Trophoblast cell (in vitro differentiated cells and primary cell): ENCODE data around the gene POLH.
"Not testable (repeated sequence)": the region's sequence is repeated elsewhere in the genome, so short reads cannot be mapped to it uniquely, and the experiment has no call there.

ENCODE experiments used
- DNase-seq, 2 donors: peaks; one replicate each; pipeline ENCODE4 v3.0.0-alpha.2; 2016
- H2AFZ ChIP-seq: 2 replicates; pipeline ENCODE4 v1.6.1; 2013; ENCODE audit warnings: low read length, moderate library complexity, mild to moderate bottlenecking; ENCODE audit not compliant: insufficient read depth, poor library complexity
- H2AK5ac ChIP-seq: 2 replicates; pipeline ENCODE4 v1.6.1; 2013; ENCODE audit warnings: mild to moderate bottlenecking, low read length
- H2BK120ac ChIP-seq: 2 replicates; pipeline ENCODE4 v1.6.1; 2013; ENCODE audit warnings: low read length, mild to moderate bottlenecking, moderate library complexity; ENCODE audit not compliant: insufficient read depth, poor library complexity
- H2BK12ac ChIP-seq: 2 replicates; pipeline ENCODE4 v1.6.1; 2013; ENCODE audit warnings: mild to moderate bottlenecking, low read length, moderate library complexity
- H2BK5ac ChIP-seq: 2 replicates; pipeline ENCODE4 v1.6.1; 2013; ENCODE audit warnings: low read length, low read depth, moderate library complexity, mild to moderate bottlenecking; ENCODE audit not compliant: poor library complexity
- H3K14ac ChIP-seq: 2 replicates; pipeline ENCODE4 v1.6.1; 2013; ENCODE audit warnings: mild to moderate bottlenecking, low read length
- H3K18ac ChIP-seq: 2 replicates; pipeline ENCODE4 v1.6.1; 2013; ENCODE audit warnings: mild to moderate bottlenecking, low read length
- H3K23ac ChIP-seq: 2 replicates; pipeline ENCODE4 v1.6.1; 2013; ENCODE audit warnings: low read length
- H3K27ac ChIP-seq: 2 replicates; pipeline ENCODE4 v1.5.1; 2013; ENCODE audit warnings: low read depth, mild to moderate bottlenecking, inconsistent platforms, low read length, moderate library complexity
- H3K27me3 ChIP-seq: 2 replicates; pipeline ENCODE4 v1.6.1; 2013; ENCODE audit warnings: inconsistent platforms, mild to moderate bottlenecking, low read length, moderate library complexity; ENCODE audit not compliant: insufficient read depth
- H3K36me3 ChIP-seq, 2 experiments: 1 replicate in 1 of 2; 2 replicates in 1 of 2; pipeline ENCODE4 v1.6.1; 2013; ENCODE audit warnings: low read length in 2 of 2, mild to moderate bottlenecking in 2 of 2, moderate library complexity in 1 of 2; ENCODE audit not compliant: insufficient read depth in 2 of 2, control insufficient read depth in 1 of 2
- H3K4ac ChIP-seq: 2 replicates; pipeline ENCODE4 v1.6.1; 2013; ENCODE audit warnings: low read depth, mild to moderate bottlenecking, low read length, moderate library complexity
- H3K4me1 ChIP-seq, 2 experiments: 1 replicate in 1 of 2; 2 replicates in 1 of 2; pipeline ENCODE4 v1.6.1; 2013; ENCODE audit warnings: low read length in 2 of 2, mild to moderate bottlenecking in 2 of 2, moderate library complexity in 1 of 2; ENCODE audit not compliant: insufficient read depth in 2 of 2, control insufficient read depth in 1 of 2
- H3K4me2 ChIP-seq: 2 replicates; pipeline ENCODE4 v1.6.1; 2013; ENCODE audit warnings: inconsistent platforms, mild to moderate bottlenecking, low read length, moderate library complexity
- H3K4me3 ChIP-seq: 2 replicates; pipeline ENCODE4 v1.5.1; 2013; ENCODE audit warnings: mild to moderate bottlenecking, low read depth, low read length, inconsistent platforms
- H3K79me1 ChIP-seq: one replicate; pipeline ENCODE4 v1.6.1; 2013; ENCODE audit warnings: low read length
- H3K79me2 ChIP-seq: 2 replicates; pipeline ENCODE4 v1.6.1; 2013; ENCODE audit warnings: low read length, mild to moderate bottlenecking; ENCODE audit not compliant: control insufficient read depth, insufficient read depth, poor library complexity
- H3K9ac ChIP-seq: 2 replicates; pipeline ENCODE4 v1.6.1; 2013; ENCODE audit warnings: mild to moderate bottlenecking, low read length
- H3K9me3 ChIP-seq: 2 replicates; pipeline ENCODE4 v1.6.1; 2013; ENCODE audit warnings: low read depth, mild to moderate bottlenecking, control low read depth, inconsistent platforms, low read length; ENCODE audit not compliant: insufficient read depth
- H4K12ac ChIP-seq: 2 replicates; pipeline ENCODE4 v1.6.1; 2013; ENCODE audit warnings: low read depth, mild to moderate bottlenecking, low read length, moderate library complexity
- H4K8ac ChIP-seq: 2 replicates; pipeline ENCODE4 v1.6.1; 2013; ENCODE audit warnings: low read depth, mild to moderate bottlenecking, low read length, moderate library complexity
- H4K91ac ChIP-seq: one replicate; pipeline ENCODE4 v1.6.1; 2013; ENCODE audit warnings: low read depth, mild to moderate bottlenecking, low read length, moderate library complexity
- WGBS: extraction: QIAGEN DNeasy Blood & Tissue Kit; methylation state at CpG from one replicate; pipeline ENCODE4 v1.1.7; 2013; ENCODE audit warnings: missing lambda C conversion rate; ENCODE audit not compliant: insufficient read length, insufficient coverage; ENCODE audit errors: extremely low coverage; 5-methylcytosine and 5-hydroxymethylcytosine counted together

POLH gene

GRCh38 chr6:43647613-43648012 lies 71.6 kb downstream of the POLH start:
- Histone ChIP-seq H3K27ac (no peak overlapping the region), H2AK5ac (no peak overlapping the region), H4K12ac (no peak overlapping the region), H3K36me3 (no peaks in the 10 kb centered on the region), H2BK120ac (no peak overlapping the region), H3K23ac (no peak overlapping the region), H4K8ac (no peak overlapping the region), H2BK12ac (no peak overlapping the region), H3K4me2 (no peak overlapping the region), H3K79me2 (no peaks in the 10 kb centered on the region), H3K9ac (no peak overlapping the region), H3K4me1 (peaks cover 4 to 5% of the 10 kb centered on the region in 2 experiments), H3K4ac (no peak overlapping the region), H3K27me3 (no peaks in the 10 kb centered on the region), H3K79me1 (no peaks in the 10 kb centered on the region), H3K4me3 (no peak overlapping the region), H2AFZ (no peak overlapping the region), H3K14ac (no peak overlapping the region), H2BK5ac (no peak overlapping the region), H3K18ac (no peak overlapping the region), H3K9me3 (no peaks in the 10 kb centered on the region), H4K91ac (no peak overlapping the region)
- DNase-seq = no peak
- WGBS = no CpG with 5 or more reads among the region's 3 CpGs

- Histone ChIP-seq H2BK5ac (no peak overlapping the region), H2AFZ (no peak overlapping the region), H3K9me3 (no peaks in the 10 kb centered on the region), H3K9ac (no peak overlapping the region), H2BK12ac (no peak overlapping the region), H3K27ac (no peak overlapping the region), H3K79me1 (no peaks in the 10 kb centered on the region), H3K27me3 (no peaks in the 10 kb centered on the region), H3K18ac (no peak overlapping the region), H3K79me2 (no peaks in the 10 kb centered on the region), H3K4me2 (no peak overlapping the region), H4K8ac (no peak overlapping the region), H3K4me1 (peaks cover 4 to 5% of the 10 kb centered on the region in 2 experiments), H4K12ac (no peak overlapping the region), H3K36me3 (no peaks in the 10 kb centered on the region), H4K91ac (no peak overlapping the region), H3K14ac (no peak overlapping the region), H3K4me3 (no peak overlapping the region), H2BK120ac (no peak overlapping the region), H3K4ac (no peak overlapping the region), H3K23ac (no peak overlapping the region), H2AK5ac (no peak overlapping the region)
- no peak for DNase-seq
- WGBS = no CpG with 5 or more reads among the region's 2 CpGs
Observed at GRCh38 chr6:43648248-43648647, 72.3 kb downstream of the POLH start.

- H3K79me2 ChIP-seq, H3K9me3 ChIP-seq, H3K27me3 ChIP-seq, H3K4ac ChIP-seq, H3K14ac ChIP-seq, H3K27ac ChIP-seq, H3K4me2 ChIP-seq, H4K91ac ChIP-seq, H3K18ac ChIP-seq, H2AK5ac ChIP-seq, H3K4me1 ChIP-seq, H2BK120ac ChIP-seq, H4K8ac ChIP-seq, DNase-seq, H3K9ac ChIP-seq, H3K4me3 ChIP-seq, H3K23ac ChIP-seq, H3K79me1 ChIP-seq, H2BK12ac ChIP-seq, H3K36me3 ChIP-seq, H4K12ac ChIP-seq, H2BK5ac ChIP-seq, H2AFZ ChIP-seq: not testable (repeated sequence)
- WGBS = no CpG with 5 or more reads among the region's 2 CpGs
Observed at GRCh38 chr6:43652822-43653221, 76.8 kb downstream of the POLH start.

- Histone ChIP-seq H3K4me3 (no peak overlapping the region), H4K12ac (no peak overlapping the region), H3K79me2 (no peaks in the 10 kb centered on the region), H3K4me1 (no peaks in the 10 kb centered on the region), H2AFZ (no peak overlapping the region), H3K18ac (no peak overlapping the region), H3K23ac (no peak overlapping the region), H2AK5ac (no peak overlapping the region), H3K4me2 (no peak overlapping the region), H3K36me3 (no peaks in the 10 kb centered on the region), H3K4ac (no peak overlapping the region), H3K9ac (no peak overlapping the region), H3K27me3 (no peaks in the 10 kb centered on the region), H3K27ac (no peak overlapping the region), H3K9me3 (no peaks in the 10 kb centered on the region), H4K91ac (no peak overlapping the region), H4K8ac (no peak overlapping the region), H3K14ac (no peak overlapping the region), H2BK12ac (no peak overlapping the region), H2BK5ac (no peak overlapping the region), H3K79me1 (no peaks in the 10 kb centered on the region), H2BK120ac (no peak overlapping the region)
- DNase-seq = no peak
- WGBS = no CpG with 5 or more reads among the region's 3 CpGs
Observed at GRCh38 chr6:43657221-43657802, 81.3 kb downstream of the POLH start.
